ENCODE results near the gene KCNH2. TPM values are rescaled to one million over a fixed set of nuclear protein-coding genes. Genes with fewer than 3 reads are reported as not detected.

Gene KCNH2
- total RNA-seq, 2 experiments from 2014 or later: not detected

DNA sequence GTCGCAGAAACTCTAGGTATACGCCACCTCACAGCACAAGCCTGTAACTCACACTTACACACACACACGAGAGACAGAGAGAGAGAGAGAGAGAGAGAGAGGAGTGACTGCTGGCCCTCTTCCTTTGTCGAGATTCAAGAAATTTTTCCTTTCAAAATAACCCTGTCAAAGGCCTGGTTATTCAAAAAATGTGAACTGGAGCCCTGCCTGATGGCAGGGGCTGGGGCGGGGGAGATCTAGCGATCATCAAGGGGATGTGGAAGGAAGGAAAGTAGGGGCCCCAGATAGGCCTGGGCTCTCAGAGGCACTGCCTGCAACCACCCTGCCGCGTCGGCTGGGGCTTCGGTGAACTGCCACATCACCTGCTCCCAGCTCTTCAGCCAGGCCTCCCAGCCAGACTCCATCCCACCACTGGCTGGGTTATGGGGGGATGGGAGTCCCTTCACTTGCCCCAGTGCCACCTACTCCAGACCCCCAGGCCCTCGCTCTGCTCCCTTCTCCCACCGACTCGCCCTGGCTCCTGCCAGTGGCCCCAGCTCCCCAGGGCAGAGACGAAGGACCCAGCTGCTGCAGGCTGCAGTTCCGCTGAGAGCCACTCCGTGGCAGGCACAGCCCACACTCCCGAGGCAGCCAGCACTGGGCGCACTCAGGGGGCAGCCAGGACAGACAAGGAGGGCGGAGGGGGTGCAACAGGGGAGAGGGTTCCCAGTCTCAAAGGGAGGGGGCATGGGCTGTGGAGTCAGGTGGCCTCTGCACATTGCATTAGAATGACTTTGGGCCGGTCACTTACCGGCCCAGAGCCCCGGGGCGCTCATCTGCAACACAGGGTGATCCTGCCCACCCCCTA is 15.3 kb downstream of the KCNH2 start:
- Mint-ChIP-seq H3K36me3 (ENCODE audit: low read depth) (no peaks in the 10 kb centered on the region), H3K4me1 (ENCODE audit: low read depth) (no peaks in the 10 kb centered on the region), H3K9me3 (ENCODE audit: insufficient read depth) (no peaks in the 10 kb centered on the region), H3K27ac (no peak overlapping the region), H3K4me3 (no peak overlapping the region), H3K27me3 (ENCODE audit: low read depth) (peaks cover 33% of the 10 kb centered on the region)
- peak; percentile 88 for ATAC-seq
- POLR2A ChIA-PET: no interaction called here
- peak; percentile 65 for DNase-seq
- CTCF ChIA-PET: interaction anchor here (0.6 to 6.2 kb wide), 31 partner anchors 9 to 605 kb away, joined by 3 to 82 read pairs (median 4); partner anchors contain the start of gene NOS3

DNA sequence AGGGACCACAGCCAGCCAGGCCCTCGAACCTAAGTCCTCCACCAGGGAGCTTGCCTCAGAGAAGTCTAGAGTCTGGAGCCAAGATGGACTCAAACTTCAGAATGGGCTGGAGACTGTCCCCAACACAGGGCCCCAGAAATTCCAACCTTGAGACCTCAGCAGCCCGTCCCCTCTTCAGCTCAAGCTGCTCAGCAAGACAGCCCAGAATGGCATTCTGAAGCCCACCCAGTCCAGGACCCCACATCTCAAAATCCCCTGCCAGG is 15.9 kb downstream of the KCNH2 start:
- Mint-ChIP-seq H3K27me3 (ENCODE audit: low read depth) (peaks cover 36% of the 10 kb centered on the region), H3K9me3 (ENCODE audit: insufficient read depth) (no peaks in the 10 kb centered on the region), H3K36me3 (ENCODE audit: low read depth) (no peaks in the 10 kb centered on the region), H3K4me3 (no peak overlapping the region), H3K4me1 (ENCODE audit: low read depth) (no peaks in the 10 kb centered on the region), H3K27ac (no peak overlapping the region)
- ChIA-PET POLR2A (no interaction called here), CTCF (interaction anchor here (0.6 to 6.2 kb wide), 27 partner anchors 8 to 183 kb away, joined by 3 to 82 read pairs (median 4); partner anchors contain the start of gene NOS3)
- DNase-seq: no peak
- no peak for ATAC-seq

DNA sequence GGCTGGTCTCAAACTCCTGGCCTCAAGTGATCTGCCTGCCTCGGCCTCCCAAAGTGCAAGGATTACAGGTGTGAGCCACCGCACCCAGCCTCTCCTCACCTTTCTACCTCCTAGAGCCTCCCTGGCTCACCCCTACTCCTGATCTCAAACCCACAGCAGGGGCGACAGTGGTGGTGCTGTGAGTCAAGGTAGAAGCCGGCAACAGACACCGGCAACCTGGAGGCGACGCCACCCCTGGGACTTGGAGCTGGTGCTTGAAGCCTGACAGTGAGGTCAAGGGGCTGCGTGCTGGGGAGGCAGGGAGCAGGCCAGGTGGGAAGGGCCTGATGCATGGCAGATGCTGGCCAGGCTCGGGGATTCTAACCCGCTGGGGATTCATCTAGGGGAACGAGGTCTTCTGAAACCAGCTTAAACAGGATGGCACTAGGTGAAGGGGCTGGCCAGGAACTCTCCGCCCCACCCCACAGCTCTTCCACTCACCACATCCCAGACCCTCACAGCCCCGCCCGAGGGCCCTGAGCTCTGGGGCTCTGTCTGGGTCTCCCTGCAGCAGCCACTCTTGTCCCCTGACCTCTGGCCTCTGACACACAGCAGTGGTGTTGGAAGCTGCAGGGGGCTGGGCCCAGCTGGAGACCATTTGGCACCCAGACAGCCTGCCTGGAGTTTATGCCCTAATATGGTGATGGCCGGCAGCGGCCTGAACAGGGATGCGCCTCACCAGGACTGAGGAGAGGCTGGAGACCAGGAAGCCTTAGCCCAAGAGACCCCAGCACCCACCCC is 16.4 kb downstream of the KCNH2 start:
- DNase-seq: no peak
- Mint-ChIP-seq H3K4me1 (ENCODE audit: low read depth) (no peaks in the 10 kb centered on the region), H3K4me3 (no peak overlapping the region), H3K27ac (no peak overlapping the region), H3K36me3 (ENCODE audit: low read depth) (no peaks in the 10 kb centered on the region), H3K27me3 (ENCODE audit: low read depth) (peaks cover 38% of the 10 kb centered on the region), H3K9me3 (ENCODE audit: insufficient read depth) (no peaks in the 10 kb centered on the region)
- CTCF ChIA-PET: interaction anchor here (0.9 to 6.2 kb wide), 17 partner anchors 8 to 204 kb away, joined by 3 to 82 read pairs (median 5); no protein-coding TSS in a partner anchor
- POLR2A ChIA-PET: no interaction called here
- no peak for ATAC-seq

DNA sequence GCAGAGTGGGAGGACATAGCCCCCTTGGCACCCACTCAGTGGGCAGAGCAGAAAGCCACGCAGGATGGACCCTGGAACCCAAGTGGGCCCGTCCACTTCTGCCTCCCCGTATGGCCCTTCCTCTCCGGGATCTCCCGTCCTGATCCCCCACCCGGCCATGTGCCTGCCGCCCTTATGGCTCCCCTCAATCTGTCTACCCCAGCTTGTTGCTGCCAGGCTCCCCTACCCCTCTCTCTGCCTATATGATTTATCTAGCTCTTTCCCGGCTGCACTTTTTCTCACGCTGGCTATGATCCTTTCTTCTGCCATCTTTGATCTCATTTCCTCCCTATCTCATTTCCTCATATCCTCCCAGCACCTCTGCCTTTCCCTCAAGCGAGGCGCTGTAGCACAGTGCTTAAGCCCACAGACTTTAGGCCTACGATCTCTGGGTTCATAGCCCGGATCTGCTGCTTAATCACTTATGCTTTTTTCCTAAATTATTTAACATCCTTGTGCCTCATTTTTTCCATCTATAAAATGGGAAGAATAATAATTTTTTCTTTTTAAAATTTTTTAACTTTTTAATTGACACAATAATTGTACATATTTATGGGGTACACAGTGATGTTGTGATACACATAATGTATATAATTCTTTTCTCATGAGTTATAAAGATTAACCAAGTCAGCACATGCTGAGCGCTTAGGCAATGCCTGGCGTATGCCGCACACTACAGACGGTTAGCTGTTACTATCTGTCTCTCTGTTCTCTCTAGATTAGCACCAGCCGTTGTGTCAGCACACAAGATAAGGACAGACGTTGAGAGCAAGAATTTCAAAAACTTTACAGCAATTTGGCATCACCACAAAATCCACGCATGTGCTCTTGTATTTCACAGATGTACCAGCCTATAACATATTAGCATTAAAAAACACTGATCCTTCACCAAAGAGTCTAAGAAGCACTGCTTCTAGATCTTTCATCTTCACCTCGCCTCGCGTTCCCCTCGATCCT is 18.1 kb downstream of the KCNH2 start:
- no peak overlapping the region for H3K27ac Mint-ChIP-seq
- POLR2A ChIA-PET: no interaction called here
- H3K9me3 Mint-ChIP-seq (ENCODE audit: insufficient read depth): no peaks in the 10 kb centered on the region
- no peaks in the 10 kb centered on the region for H3K36me3 Mint-ChIP-seq (ENCODE audit: low read depth)
- ATAC-seq (no peak), DNase-seq (no peak)
- H3K4me3 Mint-ChIP-seq: no peak overlapping the region
- CTCF ChIA-PET: interaction anchor here (0.7 to 6.2 kb wide), 5 partner anchors 11 to 62 kb away, joined by 3 to 82 read pairs (median 4); no protein-coding TSS in a partner anchor
- no peaks in the 10 kb centered on the region for H3K4me1 Mint-ChIP-seq (ENCODE audit: low read depth)
- H3K27me3 Mint-ChIP-seq (ENCODE audit: low read depth): peaks cover 39% of the 10 kb centered on the region

DNA sequence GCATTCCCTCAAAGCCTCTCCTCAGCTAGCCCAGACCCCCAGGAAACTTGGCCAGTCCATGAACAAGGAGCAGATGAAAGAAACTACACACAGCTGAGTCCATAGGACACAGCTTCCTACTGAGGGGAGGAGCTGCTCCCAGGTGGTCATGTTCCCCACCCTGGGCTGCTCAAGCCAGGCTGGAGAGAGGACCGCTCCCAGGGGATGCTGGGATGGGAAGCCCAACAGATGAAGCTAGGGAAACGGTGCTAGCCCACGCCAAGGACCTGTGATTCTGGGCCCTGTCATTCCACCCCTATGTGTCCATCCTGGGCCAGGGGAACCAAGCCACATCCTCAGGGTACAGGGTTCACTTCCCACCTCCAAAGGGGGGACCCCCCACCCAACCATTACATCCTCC is 19.0 kb downstream of the KCNH2 start:
- no peaks in the 10 kb centered on the region for H3K36me3 Mint-ChIP-seq (ENCODE audit: low read depth)
- H3K27me3 Mint-ChIP-seq (ENCODE audit: low read depth): peaks cover 39% of the 10 kb centered on the region
- no peaks in the 10 kb centered on the region for H3K4me1 Mint-ChIP-seq (ENCODE audit: low read depth)
- POLR2A ChIA-PET: no interaction called here
- no peak for ATAC-seq
- DNase-seq: no peak
- H3K4me3 Mint-ChIP-seq: no peak overlapping the region
- CTCF ChIA-PET: interaction anchor here (1.4 to 2.9 kb wide), 2 partner anchors 60 to 61 kb away, joined by 4 to 14 read pairs; no protein-coding TSS in a partner anchor
- H3K9me3 Mint-ChIP-seq (ENCODE audit: insufficient read depth): no peaks in the 10 kb centered on the region
- no peak overlapping the region for H3K27ac Mint-ChIP-seq

DNA sequence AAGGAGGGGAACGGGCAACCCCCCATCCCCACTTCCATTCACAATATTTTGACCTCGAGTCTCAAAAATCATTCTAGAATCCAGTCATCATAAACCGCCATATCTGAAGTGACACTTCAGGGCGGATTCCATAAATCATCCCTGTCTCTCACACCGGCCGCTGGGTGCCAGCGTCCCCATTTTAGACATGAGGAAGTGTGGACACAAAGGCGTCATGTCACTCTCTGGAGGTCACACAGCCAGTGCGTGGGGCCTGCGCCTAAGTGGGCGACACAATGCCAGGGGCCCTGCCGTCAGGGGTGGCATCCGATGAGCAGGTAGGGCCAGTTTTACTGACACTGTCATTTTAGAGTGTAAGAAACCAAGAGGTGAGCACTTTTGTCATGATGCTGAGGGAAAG is 19.5 kb downstream of the KCNH2 start:
- H3K4me1 Mint-ChIP-seq (ENCODE audit: low read depth): no peaks in the 10 kb centered on the region
- H3K4me3 Mint-ChIP-seq: no peak overlapping the region
- ChIA-PET CTCF (no interaction called here), POLR2A (no interaction called here)
- no peaks in the 10 kb centered on the region for H3K9me3 Mint-ChIP-seq (ENCODE audit: insufficient read depth)
- peaks cover 39% of the 10 kb centered on the region for H3K27me3 Mint-ChIP-seq (ENCODE audit: low read depth)
- ATAC-seq (no peak), DNase-seq (no peak)
- H3K36me3 Mint-ChIP-seq (ENCODE audit: low read depth): no peaks in the 10 kb centered on the region
- no peak overlapping the region for H3K27ac Mint-ChIP-seq

DNA sequence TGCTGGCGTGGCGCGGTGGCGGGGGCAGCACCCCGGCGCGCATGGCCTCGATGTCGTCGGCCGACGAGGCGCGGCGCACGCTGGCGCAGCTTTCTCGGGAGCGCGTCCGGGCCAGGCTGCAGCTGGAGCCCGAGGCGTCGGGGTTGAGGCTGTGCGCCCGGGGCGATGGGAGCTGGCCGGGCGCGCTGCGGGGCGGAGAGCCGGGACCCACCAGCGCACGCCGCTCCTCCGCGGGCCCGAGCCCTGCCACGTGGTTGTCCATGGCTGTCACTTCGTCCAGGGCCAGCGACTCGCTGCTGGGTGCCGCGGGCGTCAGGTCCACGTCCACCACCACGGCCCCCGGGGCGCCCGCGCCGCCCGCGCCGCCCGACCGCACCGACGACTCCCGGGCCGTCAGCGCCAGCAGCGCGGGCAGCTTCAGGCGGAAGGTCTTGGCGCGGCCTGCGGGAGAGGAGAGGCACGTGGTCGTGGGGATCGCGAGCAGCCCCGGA is 20.0 kb downstream of the KCNH2 start:
- ATAC-seq (no peak), DNase-seq (no peak)
- Mint-ChIP-seq H3K27ac (no peak overlapping the region), H3K4me1 (ENCODE audit: low read depth) (no peaks in the 10 kb centered on the region), H3K27me3 (ENCODE audit: low read depth) (peaks cover 38% of the 10 kb centered on the region), H3K36me3 (ENCODE audit: low read depth) (no peaks in the 10 kb centered on the region), H3K9me3 (ENCODE audit: insufficient read depth) (no peaks in the 10 kb centered on the region), H3K4me3 (no peak overlapping the region)
- CTCF ChIA-PET: no interaction called here
- POLR2A ChIA-PET: no interaction called here

DNA sequence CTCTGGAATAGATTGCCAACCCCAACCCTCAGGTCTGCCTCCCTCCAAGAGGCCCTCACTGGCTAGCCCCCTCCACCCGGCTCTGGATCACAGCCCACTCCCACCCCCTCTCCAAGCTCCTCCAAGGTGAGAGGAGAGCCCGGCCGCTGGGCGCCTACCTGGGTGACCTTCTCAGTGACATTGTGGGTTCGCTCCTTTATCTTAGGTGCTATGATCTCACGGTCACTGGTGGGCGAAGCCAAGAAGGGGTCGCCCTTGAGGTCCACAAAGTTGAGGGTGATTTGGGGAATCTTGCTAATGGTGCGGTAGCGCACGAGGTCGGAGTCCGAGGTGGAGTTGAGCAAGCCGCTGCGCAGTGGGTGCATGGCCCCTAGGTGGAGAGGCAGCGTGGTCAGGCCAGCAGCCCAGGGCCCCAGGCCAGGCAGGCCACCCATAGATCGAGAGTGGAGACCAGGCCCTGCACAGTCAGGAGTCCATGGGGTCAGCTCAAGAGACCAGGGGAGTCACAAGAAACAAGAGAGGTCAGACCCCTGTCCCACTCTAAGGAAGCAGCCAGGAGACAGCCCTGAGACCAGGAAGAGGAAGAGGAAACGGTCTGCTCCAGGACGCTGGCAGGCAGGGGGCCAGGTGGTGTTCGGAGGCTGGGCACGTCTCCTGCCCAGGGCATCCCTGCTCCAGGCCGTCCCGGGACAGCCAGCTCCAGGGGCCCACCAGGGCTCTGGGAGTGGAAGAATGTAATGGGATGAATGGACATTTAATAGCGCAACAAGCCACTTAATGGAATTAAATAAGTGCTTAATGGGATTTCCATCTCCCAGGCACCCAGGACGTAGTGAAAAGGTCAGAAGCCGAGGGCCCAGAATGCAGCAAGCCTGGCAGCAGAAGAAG is 20.7 kb downstream of the KCNH2 start:
- Mint-ChIP-seq H3K27ac (no peak overlapping the region), H3K27me3 (ENCODE audit: low read depth) (peaks cover 35% of the 10 kb centered on the region), H3K4me1 (ENCODE audit: low read depth) (no peaks in the 10 kb centered on the region), H3K9me3 (ENCODE audit: insufficient read depth) (no peaks in the 10 kb centered on the region), H3K36me3 (ENCODE audit: low read depth) (no peaks in the 10 kb centered on the region), H3K4me3 (no peak overlapping the region)
- DNase-seq (no peak), ATAC-seq (no peak)
- POLR2A ChIA-PET: no interaction called here
- CTCF ChIA-PET: no interaction called here

DNA sequence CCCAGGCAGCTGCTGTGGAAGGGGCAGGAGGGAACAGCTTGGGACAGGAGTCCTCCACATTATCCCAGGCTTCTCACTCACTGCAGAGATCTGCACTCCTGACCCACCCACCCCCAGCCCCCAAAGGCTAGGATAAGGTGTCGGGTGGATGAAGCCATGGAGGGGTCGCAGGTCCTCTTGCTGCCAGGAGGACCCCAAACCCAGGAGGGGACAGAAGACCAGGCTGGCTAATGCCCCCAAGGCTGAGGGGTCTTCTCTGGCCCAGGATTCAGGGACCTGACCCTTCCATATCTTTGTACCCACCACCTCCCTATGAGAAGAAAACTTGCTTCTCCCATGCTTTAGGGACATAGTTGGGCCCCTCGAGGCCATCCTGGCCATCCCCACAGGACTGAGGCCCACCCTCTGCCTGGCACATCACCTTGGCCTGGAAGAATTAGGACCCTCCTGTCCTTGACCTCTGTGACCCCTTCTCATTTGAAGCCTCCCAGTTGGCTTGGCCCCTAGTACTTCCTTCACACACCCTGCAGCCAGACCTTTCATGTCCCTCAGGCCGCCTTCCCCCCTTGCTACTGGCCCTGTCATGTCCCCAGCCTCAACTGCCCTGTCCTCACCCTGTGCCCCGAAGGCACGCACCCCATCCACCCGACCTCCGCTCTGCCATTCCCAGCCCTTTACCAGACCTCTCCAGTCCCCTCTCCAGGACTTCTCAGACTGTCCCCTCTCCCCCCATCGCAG is 21.6 kb downstream of the KCNH2 start:
- CTCF ChIA-PET: no interaction called here
- DNase-seq: no peak
- H3K27me3 Mint-ChIP-seq (ENCODE audit: low read depth): peaks cover 35% of the 10 kb centered on the region
- no peak overlapping the region for H3K27ac Mint-ChIP-seq
- no peak for ATAC-seq
- H3K4me3 Mint-ChIP-seq: no peak overlapping the region
- no peaks in the 10 kb centered on the region for H3K36me3 Mint-ChIP-seq (ENCODE audit: low read depth)
- no peaks in the 10 kb centered on the region for H3K9me3 Mint-ChIP-seq (ENCODE audit: insufficient read depth)
- no peaks in the 10 kb centered on the region for H3K4me1 Mint-ChIP-seq (ENCODE audit: low read depth)
- POLR2A ChIA-PET: no interaction called here

DNA sequence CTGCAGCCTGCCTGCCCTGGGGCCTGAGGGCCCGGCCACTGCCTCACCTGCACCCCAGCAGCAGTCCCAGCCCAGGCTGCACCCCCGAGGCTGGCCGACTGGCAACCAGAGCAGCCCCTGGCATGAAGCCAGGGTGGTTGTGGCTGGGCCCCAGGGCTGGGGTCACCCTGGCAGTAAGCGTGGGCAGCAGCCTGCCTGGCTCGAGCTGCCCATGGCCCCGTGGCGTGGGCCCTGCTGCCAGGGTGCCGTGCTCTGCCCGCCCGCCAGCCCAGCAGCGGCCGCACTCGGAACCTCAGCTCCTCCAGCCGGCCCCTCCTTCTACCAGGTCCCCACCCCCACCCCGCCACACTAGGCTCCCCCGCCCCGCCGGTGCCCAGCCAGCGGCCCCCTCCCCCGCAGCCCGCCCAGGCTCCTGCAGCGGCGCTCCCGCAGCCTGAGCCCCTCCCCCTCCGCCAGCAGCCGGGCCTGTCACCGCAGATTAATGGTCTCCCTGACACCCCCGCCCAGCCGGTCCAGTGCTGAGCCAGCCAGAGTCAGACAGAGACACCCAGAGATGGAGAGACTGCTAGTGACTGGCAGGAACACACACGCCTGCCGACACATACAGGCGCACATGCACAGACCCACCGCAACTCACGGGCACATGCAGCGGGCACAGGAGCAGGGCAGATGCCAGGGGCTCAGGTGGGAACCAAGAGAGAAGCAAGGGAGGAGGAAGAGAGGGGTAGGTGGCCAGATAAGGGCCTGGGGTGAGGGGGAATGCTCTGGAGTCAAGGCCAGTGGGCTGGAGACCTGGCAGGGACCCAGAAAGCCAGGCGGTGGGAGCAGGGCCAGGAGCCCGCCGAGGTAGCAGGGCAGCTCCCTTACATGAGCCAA is 22.4 kb downstream of the KCNH2 start:
- Mint-ChIP-seq H3K36me3 (ENCODE audit: low read depth) (no peaks in the 10 kb centered on the region), H3K27me3 (ENCODE audit: low read depth) (peaks cover 35% of the 10 kb centered on the region), H3K9me3 (ENCODE audit: insufficient read depth) (no peaks in the 10 kb centered on the region), H3K27ac (no peak overlapping the region), H3K4me1 (ENCODE audit: low read depth) (no peaks in the 10 kb centered on the region), H3K4me3 (no peak overlapping the region)
- POLR2A ChIA-PET: no interaction called here
- ATAC-seq (no peak), DNase-seq (no peak)
- CTCF ChIA-PET: no interaction called here

All from activated CD8-positive, alpha-beta T cell treated with anti-CD3 and anti-CD28 coated beads, Interleukin-2, amount 10 ng/mL, durations not matched to agents 7 days and 5 days (primary cell).